Nephron progenitor cell (in vitro differentiated cells): Measurements from ENCODE around the gene DDX1.

Experiments
- DNase-seq: peaks from one replicate; pipeline ENCODE4 v3.0.0; 2021
- H3K27ac Mint-ChIP-seq: 2 replicates; pipeline ENCODE4 v1.8.0; 2021; ENCODE audit warnings: mild to moderate bottlenecking, moderate library complexity, mixed read lengths
- H3K27me3 Mint-ChIP-seq: 2 replicates; pipeline ENCODE4 v1.8.0; 2021; ENCODE audit warnings: mild to moderate bottlenecking, low read depth, mixed read lengths; ENCODE audit not compliant: poor library complexity
- H3K36me3 Mint-ChIP-seq: 2 replicates; pipeline ENCODE4 v1.8.0; 2021; ENCODE audit warnings: low read depth, mixed read lengths
- H3K4me1 Mint-ChIP-seq: 2 replicates; pipeline ENCODE4 v1.8.0; 2021; ENCODE audit warnings: mixed read lengths
- H3K4me3 Mint-ChIP-seq: 2 replicates; pipeline ENCODE4 v1.8.0; 2021; ENCODE audit warnings: mild to moderate bottlenecking, moderate library complexity, mixed read lengths
- H3K9me3 Mint-ChIP-seq: 2 replicates; pipeline ENCODE4 v1.8.0; 2021; ENCODE audit warnings: mild to moderate bottlenecking, moderate library complexity, mixed read lengths
- CTCF ChIP-seq: fragments of 200-600 bp; sonication (generic); IDR thresholded peaks from 2 replicates; pipeline ENCODE4 v1.5.0; 2021; ENCODE audit warnings: antibody characterized with exemption

The DDX1 gene

GRCh38 chr2:15579641-15580040 is 12.0 kb upstream of the DDX1 start:
- Mint-ChIP-seq H3K9me3 (peaks cover 22% of the 10 kb centered on the region), H3K27ac (no peak overlapping the region), H3K4me3 (no peak overlapping the region), H3K4me1 (peaks cover 58% of the 10 kb centered on the region), H3K36me3 (no peaks in the 10 kb centered on the region), H3K27me3 (no peaks in the 10 kb centered on the region)
- DNase-seq, result no peak
- no peak for TF ChIP-seq CTCF

DNA sequence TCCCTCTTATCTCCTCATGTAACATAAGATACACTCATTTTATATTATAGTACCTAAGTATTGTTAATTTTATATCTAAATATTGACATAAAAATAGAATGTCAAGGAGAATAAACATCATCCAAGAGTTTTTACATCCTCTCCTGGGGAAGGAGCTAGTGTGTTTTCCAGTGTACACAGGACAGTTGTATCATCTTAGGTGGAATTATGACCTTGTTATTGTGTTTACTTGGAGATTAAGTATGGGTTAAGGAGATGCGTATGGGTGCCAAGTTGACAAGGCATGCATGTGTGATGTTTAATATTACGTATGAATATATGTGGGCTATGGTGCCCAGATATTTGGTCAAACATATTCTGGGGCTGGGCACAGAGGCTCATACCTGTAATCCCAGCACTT is 11.2 kb upstream of the DDX1 start:
- H3K9me3 Mint-ChIP-seq, result peaks cover 30% of the 10 kb centered on the region
- no peak overlapping the region for H3K4me3 Mint-ChIP-seq
- peaks cover 7% of the 10 kb centered on the region for H3K36me3 Mint-ChIP-seq
- peaks cover 51% of the 10 kb centered on the region for H3K4me1 Mint-ChIP-seq
- DNase-seq, result no peak
- no peaks in the 10 kb centered on the region for H3K27me3 Mint-ChIP-seq
- TF ChIP-seq CTCF, result no peak
- no peak overlapping the region for H3K27ac Mint-ChIP-seq

DNA sequence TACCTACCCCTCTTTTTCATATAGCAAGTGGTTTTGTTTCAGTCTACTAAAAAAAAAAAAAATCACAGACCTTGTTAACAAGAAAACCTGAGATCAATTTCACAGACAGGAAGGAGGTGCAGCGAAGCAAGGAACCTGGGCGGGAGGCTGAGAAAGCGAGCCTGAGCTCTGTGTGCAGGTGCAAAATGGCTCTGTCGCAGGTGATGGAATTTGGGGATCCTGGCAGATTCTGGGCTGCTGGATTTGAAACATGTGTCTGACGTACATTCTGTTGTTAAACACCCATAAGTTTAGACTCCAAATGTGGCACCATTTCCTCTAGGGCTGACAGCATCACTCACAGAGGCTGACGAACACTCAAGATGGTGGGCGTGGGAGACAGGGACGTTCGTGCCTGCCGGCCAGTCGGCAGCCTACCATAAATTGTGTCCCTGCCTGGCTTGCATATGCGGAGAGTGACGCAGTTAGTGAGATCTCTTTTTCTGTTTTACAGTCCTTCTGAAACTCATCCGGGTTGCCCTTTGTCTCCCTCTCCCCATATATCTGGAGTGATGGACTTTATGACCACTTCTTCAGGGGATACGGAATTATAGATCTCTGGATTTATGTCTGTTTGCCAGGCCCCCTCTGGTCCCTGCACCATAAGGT is 8.8 kb upstream of the DDX1 start:
- Mint-ChIP-seq H3K27ac (peak overlapping the region; percentile 98), H3K36me3 (peaks cover 15% of the 10 kb centered on the region), H3K9me3 (peaks cover 42% of the 10 kb centered on the region), H3K4me3 (peak overlapping the region; percentile 39), H3K4me1 (peaks cover 45% of the 10 kb centered on the region), H3K27me3 (no peaks in the 10 kb centered on the region)
- DNase-seq, result peak; percentile 57
- no peak for TF ChIP-seq CTCF

DNA sequence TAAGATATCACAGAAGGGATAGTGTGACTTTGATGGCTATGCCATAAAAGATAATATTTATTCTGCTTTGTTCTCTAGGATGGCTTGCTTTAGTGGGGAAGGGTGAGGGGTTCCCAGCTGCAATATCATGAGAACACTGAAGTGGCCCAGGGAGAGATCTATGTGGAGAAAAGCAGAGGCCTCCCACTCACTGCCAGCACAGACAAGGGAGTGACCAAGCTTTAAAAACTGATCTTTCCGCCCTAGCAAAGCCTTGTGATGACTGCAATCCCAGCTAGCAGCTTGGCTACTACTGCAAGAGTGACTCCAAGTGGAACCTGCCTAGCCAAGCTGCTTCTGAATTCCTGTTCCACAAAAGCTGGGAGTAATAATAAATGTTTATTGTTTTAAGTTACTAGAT is 7.8 kb upstream of the DDX1 start:
- Mint-ChIP-seq H3K4me1 (peaks cover 50% of the 10 kb centered on the region), H3K36me3 (peaks cover 15% of the 10 kb centered on the region), H3K27me3 (no peaks in the 10 kb centered on the region), H3K9me3 (peaks cover 42% of the 10 kb centered on the region), H3K27ac (peak overlapping the region; percentile 98), H3K4me3 (no peak overlapping the region)
- TF ChIP-seq CTCF, result no peak
- DNase-seq, result no peak

DNA sequence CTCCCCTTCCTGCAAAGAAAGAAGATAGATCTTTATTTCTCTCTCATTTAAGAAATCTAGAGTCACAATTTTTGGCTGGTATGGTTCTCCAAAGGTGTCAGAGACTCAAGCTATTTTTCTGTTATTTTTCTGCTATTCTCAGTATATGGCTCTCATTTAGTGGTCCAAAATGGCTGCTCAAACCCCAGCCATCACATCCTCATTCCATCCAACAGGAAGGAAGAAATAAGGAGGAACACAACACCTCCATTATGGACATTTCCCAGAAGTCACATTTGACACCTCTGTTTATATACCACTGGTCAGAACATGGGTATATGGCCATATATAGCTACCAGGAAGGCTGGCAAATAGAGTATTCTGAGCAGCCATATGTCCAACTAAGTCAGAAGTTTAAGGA is 7.4 kb upstream of the DDX1 start:
- no peak overlapping the region for H3K4me3 Mint-ChIP-seq
- H3K27ac Mint-ChIP-seq, result peak overlapping the region; percentile 98
- DNase-seq, result no peak
- peaks cover 50% of the 10 kb centered on the region for H3K4me1 Mint-ChIP-seq
- no peak for TF ChIP-seq CTCF
- H3K36me3 Mint-ChIP-seq, result peaks cover 15% of the 10 kb centered on the region
- peaks cover under 1% of the 10 kb centered on the region for H3K27me3 Mint-ChIP-seq
- H3K9me3 Mint-ChIP-seq, result peaks cover 42% of the 10 kb centered on the region

DNA sequence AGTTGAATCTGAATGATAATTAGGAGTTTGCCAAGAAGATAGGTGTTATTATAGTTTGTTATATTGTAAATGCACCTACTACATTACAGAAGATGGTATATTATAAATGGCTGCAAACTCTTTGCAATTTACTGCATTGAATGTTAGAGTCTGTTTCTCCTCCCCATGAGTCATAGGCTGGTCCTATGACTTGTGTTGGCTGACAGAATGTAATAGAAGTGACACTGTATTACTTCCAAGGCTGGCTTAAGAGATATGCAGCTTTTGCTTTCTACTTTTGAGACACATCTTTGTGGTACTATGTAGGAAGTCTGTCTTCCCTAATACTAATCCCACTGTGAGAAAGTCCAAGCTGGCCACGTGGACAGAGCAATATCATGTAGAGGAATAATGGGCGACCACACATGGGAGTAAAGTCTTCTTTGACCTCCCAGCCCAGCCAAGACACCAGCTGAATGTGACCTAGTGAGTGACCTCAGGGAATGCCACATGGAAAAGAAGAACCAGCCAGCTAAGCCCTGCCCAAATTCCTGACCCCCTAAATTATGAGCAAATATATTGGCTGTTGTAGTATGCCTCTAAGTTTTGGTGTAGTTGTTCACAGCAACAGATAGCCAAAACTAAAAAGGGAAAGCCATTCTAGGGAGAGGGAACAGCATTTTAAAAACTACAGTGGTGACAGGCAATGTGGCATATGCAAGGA is 6.8 kb upstream of the DDX1 start:
- H3K27ac Mint-ChIP-seq, result no peak overlapping the region
- H3K9me3 Mint-ChIP-seq, result peaks cover 42% of the 10 kb centered on the region
- DNase-seq, result no peak
- peaks cover 51% of the 10 kb centered on the region for H3K4me1 Mint-ChIP-seq
- peaks cover 15% of the 10 kb centered on the region for H3K36me3 Mint-ChIP-seq
- peaks cover 2% of the 10 kb centered on the region for H3K27me3 Mint-ChIP-seq
- no peak for TF ChIP-seq CTCF
- no peak overlapping the region for H3K4me3 Mint-ChIP-seq
